NCI-H526 (cell line): ENCODE measurements around the gene CHI3L1.

Source experiments
- DNase-seq, 2 experiments: peaks; one replicate each; lab custom pipeline; 2025; lab: John Stamatoyannopoulos, UW

Gene CHI3L1

DNA sequence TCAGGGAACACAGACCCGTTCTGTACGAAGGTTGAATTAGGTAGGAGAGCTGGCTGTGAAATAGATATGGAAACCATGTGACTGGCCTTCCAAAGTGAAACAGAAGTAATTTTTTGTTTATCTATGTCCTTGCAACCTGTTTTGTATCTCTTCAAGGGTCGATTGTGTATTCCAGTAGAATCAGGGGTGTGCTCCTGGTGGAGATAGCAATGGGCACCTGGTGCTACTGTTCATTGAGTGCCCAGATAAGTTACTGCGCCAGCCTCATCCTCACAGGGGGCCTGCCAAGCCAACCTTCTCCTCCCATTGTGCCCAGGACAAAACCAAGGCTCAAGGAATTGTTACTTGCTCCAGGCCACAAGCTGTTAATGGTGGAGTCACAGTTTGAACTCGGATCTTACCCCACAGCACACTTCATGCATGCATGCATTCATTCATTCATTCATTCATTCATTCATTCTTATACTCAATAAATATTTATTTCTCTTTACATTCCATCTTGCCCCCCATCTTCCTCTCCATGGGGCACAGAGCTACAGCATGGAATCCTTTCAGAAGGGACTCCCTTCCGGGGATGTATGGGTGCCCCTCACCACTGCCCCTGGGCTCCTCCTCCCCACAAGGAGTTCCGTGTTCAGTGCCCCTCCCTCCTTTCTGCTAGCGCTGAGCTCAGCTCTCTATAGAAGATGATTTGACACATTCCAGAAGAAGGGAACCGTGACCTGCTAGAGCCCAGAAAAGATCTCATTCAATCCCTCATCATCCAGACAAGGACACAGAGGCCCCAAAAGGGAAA, 34.9 kb downstream of the CHI3L1 start:
- DNase-seq = no peak

GRCh38 chr1:203150511-203151297, 35.8 kb downstream of the CHI3L1 start:
- DNase-seq = no peak

- no peak for DNase-seq
Measured at GRCh38 chr1:203149188-203149840, 37.2 kb downstream of the CHI3L1 start.

GRCh38 chr1:203148579-203148978, 37.9 kb downstream of the CHI3L1 start:
- no peak for DNase-seq

DNA sequence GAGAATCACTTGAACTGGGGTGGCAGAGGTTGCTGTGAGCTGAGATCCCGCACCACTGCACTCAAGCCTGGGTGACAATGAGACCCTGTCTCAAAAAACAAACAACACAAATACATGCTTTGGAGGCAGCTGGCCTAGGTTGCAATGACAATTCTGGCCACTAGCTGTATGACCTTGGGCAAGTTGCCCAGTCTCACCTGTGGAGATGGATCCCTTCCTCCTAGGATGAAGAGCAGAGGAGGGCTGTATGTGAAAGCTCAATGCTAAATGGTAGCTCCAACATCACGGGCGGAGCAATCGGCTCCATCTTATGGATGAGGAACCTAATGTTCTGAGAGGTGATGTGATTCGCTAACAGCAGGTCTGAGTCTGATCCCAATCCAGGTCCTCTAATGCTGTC, 38.4 kb downstream of the CHI3L1 start:
- DNase-seq = peak in 1 of 2 experiments; percentile 43

- no peak for DNase-seq
Measured at GRCh38 chr1:203147376-203147775, 39.1 kb downstream of the CHI3L1 start.

- no peak for DNase-seq
Measured at GRCh38 chr1:203146537-203146936, 40.0 kb downstream of the CHI3L1 start.

DNA sequence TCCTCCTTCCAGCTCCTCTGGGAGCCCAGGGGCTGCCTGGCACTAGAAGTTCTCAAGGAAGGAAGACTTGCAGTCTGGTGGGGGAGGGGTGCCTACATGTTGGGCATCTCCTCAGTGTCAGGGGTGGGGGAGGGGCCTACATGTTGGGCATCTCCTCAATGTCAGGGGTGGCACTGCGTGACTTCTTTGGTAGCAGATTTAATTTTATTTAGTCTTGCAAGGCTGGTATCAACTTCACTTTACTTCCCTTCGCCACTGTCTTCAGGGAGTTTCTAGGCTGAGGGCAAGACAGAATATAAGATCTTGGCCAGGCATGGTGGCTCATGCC, 40.5 kb downstream of the CHI3L1 start:
- no peak for DNase-seq

- DNase-seq = no peak
Measured at GRCh38 chr1:203145321-203146041, 41.0 kb downstream of the CHI3L1 start.

DNA sequence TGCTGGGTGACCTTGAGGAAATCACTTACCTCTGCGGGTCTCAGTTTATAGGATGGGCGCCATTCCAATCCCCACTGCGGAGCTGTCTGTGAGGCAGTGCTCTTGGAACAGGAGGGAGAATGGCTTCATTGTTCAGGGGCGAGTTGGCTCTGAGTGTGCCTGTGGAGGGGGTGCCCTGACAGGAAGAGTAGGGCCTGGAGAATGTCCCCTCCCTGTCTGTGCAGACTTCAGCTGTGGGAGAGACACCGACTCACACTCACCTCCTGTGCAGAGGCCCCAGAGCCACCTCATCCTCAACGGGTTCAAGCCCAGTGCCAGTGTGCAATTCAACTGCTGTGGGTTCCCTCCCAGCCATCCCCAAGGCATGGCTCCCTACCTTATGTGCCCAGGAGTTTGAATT, 41.8 kb downstream of the CHI3L1 start:
- DNase-seq = no peak

GRCh38 chr1:203143641-203144040, 42.9 kb downstream of the CHI3L1 start:
- no peak for DNase-seq

DNA sequence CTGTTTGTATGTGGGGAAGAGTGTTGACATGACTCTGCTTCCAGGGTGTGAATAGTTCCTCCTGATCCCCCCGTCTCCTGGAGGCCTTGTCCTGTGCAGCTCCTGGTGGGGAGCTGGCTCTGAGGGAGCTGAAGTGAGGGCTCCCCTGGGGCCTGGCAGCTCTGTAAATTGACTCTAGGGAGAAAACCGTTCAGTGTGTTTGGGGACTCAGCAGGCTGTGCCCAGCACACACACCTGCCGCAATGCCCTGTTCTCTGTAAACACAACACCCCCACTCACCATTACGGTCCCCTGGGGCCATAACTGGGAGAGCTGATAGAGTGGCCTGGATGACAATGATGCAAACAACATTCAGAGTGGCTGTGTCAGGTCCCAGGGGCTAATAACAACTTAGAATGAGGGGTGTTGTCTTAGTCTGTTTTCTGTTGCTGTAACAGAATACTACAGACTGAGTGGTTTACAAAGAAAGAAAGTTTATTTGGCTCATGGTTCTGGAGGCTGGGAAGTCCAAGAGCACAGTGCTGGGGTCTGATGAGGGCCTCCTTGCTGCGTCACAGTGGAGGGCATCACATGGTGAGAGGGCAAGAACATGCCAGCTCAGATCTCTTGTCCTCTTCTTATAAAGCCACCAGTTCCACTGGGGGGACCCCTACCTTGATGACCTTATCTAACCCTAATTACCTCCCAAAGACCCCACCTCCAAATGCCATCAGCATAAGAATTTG, 43.7 kb downstream of the CHI3L1 start:
- peak; percentile 79 to 87 for DNase-seq

DNA sequence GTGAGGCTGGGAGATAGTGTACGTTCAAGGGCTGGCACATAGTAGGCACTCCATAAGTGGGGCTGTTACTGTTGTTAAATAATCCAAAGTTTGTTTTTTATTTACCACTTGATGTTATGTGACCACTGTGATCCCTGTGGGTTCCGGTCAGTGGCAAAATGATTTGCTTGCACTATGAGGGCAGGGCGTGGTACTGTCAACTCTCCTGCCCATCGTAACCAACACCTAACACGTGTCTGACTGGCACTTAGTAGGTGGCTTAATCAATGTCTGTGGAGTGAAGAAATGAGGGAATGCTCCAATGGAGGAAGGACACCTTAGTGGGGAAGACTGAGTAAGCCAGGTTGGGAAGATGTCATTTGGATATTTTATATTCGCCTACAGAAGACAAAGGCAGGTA, 44.4 kb downstream of the CHI3L1 start:
- DNase-seq = no peak

GRCh38 chr1:203140743-203141520, 45.6 kb downstream of the CHI3L1 start:
- no peak for DNase-seq

- DNase-seq = no peak
Measured at GRCh38 chr1:203139976-203140475, 46.5 kb downstream of the CHI3L1 start.

DNA sequence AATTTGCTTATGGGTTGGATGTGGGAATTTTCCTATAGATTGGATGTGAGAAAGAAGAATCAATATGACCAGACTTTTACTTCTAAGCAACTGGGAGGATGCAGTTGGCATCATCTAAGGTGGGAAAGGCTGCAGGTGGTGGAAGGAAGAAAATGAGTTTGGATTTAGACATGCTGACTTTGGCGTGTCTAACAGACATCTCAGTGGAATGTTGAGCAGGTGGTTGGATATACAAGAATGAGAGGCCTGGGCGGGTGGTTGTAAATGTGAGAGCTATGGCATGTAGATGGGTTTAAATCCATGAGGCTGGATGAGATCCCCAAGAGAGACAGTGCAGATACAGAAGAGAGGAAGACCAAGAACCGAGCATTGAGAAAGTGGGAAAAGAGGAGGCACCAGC, 48.4 kb downstream of the CHI3L1 start:
- no peak for DNase-seq

GRCh38 chr1:203137324-203137723, 49.2 kb downstream of the CHI3L1 start:
- no peak for DNase-seq

DNA sequence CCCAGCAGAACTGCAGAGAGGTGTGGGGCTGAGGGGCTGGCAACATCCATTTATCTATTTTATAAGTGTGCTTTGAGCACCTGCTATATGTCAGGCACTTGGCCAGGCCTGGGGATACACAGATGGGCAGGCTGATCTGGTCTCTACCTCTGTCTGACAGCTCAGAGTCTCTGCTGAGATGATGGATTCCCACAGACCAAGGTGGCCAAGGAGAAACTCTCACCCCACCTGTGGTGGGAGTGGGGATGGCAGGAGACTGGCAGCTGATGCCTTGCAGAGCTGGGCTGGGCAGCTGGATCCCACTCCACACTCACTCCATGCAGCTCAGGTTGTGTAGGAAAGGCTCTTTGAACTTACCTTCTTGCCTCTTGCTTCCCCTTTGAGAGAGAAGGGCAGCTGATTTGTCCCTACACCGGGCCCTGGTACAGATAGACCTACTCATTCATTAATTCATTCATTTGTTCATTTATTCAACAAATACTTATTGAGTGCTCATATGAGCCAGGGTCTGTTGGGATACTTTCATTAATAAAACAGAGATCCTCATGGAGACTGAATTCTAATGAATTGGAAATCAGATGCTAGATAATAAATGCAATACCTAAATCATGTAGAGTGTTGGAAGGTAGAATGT, 50.0 kb downstream of the CHI3L1 start:
- DNase-seq = no peak

GRCh38 chr1:203135636-203136305, 50.7 kb downstream of the CHI3L1 start:
- DNase-seq = no peak
